ENCODE measurements around the gene TNS4. TPM values are rescaled to one million over a fixed set of nuclear protein-coding genes. Genes with fewer than 3 reads are reported as not detected.
A peak's percentile ranks its signal among the peaks of the same experiment; 100 is the strongest.

Gene TNS4
- total RNA-seq, 3 donors from 2014 or later: 3.0 to 13.1 (median 3.3) TPM

DNA sequence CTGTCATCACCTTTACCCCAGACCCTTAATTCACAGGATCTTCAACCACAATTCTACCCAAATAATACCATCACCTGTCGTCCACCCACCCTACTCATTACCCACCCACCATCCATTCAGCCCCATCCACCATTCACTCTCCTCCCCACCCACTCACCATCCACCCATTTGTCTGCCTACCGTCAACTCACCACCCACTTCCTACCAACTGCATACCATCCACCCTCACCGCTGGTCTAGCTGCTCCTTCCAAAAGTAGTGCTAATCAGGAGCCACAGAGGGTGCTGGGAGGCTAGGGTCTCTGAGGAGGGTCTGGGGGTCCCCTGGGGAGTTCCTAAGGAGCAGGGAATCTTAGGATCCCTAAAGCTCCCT, 70.2 kb downstream of the TNS4 start:
- Histone ChIP-seq H3K4me3 (no peak overlapping the region), H3K36me3 (ENCODE audit: low read depth) (no peaks in the 10 kb centered on the region), H3K4me1 (ENCODE audit: low read depth) (no peaks in the 10 kb centered on the region), H3K9me3 (no peaks in the 10 kb centered on the region)
- TF ChIP-seq, protein P1, sequence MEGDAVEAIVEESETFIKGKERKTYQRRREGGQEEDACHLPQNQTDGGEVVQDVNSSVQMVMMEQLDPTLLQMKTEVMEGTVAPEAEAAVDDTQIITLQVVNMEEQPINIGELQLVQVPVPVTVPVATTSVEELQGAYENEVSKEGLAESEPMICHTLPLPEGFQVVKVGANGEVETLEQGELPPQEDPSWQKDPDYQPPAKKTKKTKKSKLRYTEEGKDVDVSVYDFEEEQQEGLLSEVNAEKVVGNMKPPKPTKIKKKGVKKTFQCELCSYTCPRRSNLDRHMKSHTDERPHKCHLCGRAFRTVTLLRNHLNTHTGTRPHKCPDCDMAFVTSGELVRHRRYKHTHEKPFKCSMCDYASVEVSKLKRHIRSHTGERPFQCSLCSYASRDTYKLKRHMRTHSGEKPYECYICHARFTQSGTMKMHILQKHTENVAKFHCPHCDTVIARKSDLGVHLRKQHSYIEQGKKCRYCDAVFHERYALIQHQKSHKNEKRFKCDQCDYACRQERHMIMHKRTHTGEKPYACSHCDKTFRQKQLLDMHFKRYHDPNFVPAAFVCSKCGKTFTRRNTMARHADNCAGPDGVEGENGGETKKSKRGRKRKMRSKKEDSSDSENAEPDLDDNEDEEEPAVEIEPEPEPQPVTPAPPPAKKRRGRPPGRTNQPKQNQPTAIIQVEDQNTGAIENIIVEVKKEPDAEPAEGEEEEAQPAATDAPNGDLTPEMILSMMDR (IDR thresholded peaks at IDR 0.05): no peak
- DNase-seq (no peak), ATAC-seq (no peak)
- intact Hi-C loops (cut with DNase I, micrococcal nuclease): no loop called here

GRCh38 chr17:40430272-40431230, 70.9 kb downstream of the TNS4 start:
- TF ChIP-seq, protein P1 (IDR thresholded peaks at IDR 0.05): no peak
- DNase-seq (no peak), ATAC-seq (no peak)
- no peaks in the 10 kb centered on the region for H3K9me3 ChIP-seq
- no peaks in the 10 kb centered on the region for H3K36me3 ChIP-seq (ENCODE audit: low read depth)
- intact Hi-C loops (cut with DNase I, micrococcal nuclease): no loop called here
- H3K4me1 ChIP-seq (ENCODE audit: low read depth): no peaks in the 10 kb centered on the region
- no peak overlapping the region for H3K4me3 ChIP-seq

DNA sequence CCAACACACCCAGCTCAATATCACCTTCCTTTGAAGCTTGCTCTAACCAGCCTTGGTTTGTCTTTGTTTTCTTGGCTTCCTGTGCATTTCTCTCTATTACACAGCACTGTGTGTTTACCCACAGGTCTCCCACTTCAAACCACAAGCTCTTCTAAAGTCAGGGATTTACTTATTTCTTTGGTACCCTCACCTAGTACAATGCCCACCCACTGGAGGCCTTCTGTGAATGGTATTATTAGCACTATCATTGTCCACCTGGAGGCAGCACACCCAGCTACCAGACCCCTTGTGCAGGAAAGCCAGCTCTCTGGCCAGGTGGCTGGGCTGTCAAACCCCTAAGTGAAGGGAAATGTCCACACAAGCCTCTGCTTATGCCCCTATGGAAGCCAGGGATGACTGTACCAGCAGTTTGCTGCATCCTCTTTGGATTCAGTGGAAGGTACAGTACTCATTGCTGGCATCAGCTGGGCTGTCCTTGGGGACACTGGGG, 74.4 kb downstream of the TNS4 start:
- ATAC-seq (peak; percentile 25), DNase-seq (no peak)

More for the DNA sequence above, 74.4 kb downstream of the TNS4 start:
- H3K4me1 ChIP-seq (ENCODE audit: low read depth): no peaks in the 10 kb centered on the region
- no peak overlapping the region for H3K4me3 ChIP-seq
- H3K36me3 ChIP-seq (ENCODE audit: low read depth): no peaks in the 10 kb centered on the region
- H3K9me3 ChIP-seq: no peaks in the 10 kb centered on the region
- TF ChIP-seq, protein P1 (IDR thresholded peaks at IDR 0.05): no peak
- intact Hi-C loops (cut with DNase I, micrococcal nuclease): no loop called here

Other genes starting within 250 kb of the TNS4 start
- 10 to 100 TPM in 1 of 3 donors, 1 to 10 TPM in 2; 4.0 to 14.9 (median 7.4) TPM for gene CDC6, start 213.7 kb downstream of the TNS4 start, total RNA-seq
- 10 to 100 TPM; 42.2 to 51.2 (median 49.6) TPM for gene RARA, start 192.4 kb downstream of the TNS4 start, total RNA-seq
- gene GJD3, start 136.9 kb downstream of the TNS4 start, total RNA-seq: 1 to 10 TPM in 2 of 3 donors, under 1 TPM in 1; 0.81 to 1.4 (median 1.2) TPM
- 10 to 100 TPM in 2 of 3 donors, 1 to 10 TPM in 1; 6.9 to 50.1 (median 11.4) TPM for gene TOP2A, start 83.7 kb downstream of the TNS4 start, total RNA-seq
- gene IGFBP4, start 58.2 kb downstream of the TNS4 start, total RNA-seq: 100 to 1,000 TPM; 215 to 459 (median 244) TPM
- 1 to 10 TPM in 1 of 3 donors, under 1 TPM in 2; 0.44 to 3.2 (median 0.87) TPM for gene CCR7, start 63.8 kb upstream of the TNS4 start, total RNA-seq
- gene SMARCE1, start 146.2 kb upstream of the TNS4 start, total RNA-seq: 10 to 100 TPM; 72.0 to 93.8 (median 87.9) TPM
- gene KRT222, start 163.6 kb upstream of the TNS4 start, total RNA-seq: 1 to 10 TPM in 1 of 3 donors, under 1 TPM in 1, not detected in 1; 0.43 to 1.0 TPM
- 1 to 10 TPM; 2.0 to 4.2 (median 2.4) TPM for gene KRT24, start 202.1 kb upstream of the TNS4 start, total RNA-seq